Measurements from ENCODE around the gene UMPS.
A peak's percentile ranks its signal among the peaks of the same experiment; 100 is the strongest.

The UMPS gene

GRCh38 chr3:124730129-124730940 lies at the start of gene UMPS:
UMPS (plus strand) TSS chr3:124730452; CDS start chr3:124730472, 20 bp downstream.
- FAIRE-seq (peak; percentile 97), DNase-seq (ENCODE audit: extremely low spot score, insufficient read length, low read depth) (peak; percentile 83)

DNA sequence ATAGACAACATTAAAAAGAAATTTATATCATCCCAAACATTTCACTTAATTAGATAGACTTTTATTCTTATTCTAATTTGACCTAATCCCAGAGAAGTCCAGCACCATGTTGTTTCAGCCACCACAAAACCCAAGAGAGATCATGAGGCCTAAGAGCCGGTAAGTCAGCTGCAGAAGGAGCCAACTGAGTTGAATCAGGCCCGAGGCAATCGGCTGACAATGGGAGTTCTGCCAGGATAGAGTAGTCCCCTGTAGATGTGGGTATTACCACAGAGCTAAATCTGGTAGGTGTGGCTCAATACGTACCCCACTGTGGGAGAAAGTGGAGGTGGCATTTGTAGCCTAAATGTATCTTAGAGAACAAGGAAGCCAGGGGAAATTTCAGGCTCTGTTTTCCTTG lies 49.7 kb upstream of the UMPS start:
- DNase-seq (ENCODE audit: extremely low spot score, insufficient read length, low read depth) (no peak), FAIRE-seq (no peak)

- no peak for FAIRE-seq
- DNase-seq (ENCODE audit: extremely low spot score, insufficient read length, low read depth): no peak
Observed at GRCh38 chr3:124682263-124682662, 48.0 kb upstream of the UMPS start.

DNA sequence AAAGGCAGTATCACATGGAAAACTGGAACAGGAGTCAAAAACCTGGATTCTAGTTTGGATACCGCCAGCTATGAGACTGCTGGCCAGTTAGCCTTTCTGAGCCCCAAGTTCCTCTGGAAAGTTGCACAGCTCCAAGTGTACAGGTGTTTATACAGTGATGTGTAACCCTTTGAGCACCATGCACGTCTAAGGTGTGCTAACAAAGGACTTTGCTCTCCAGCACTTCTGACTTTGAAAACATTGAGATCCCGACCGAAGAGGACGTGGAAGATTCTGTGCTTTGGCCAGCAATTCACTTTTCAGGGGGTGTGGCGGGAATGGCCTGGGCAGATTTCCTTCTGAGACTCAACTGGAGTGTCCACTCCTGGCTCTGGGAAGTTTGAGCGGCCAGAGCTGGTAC lies 45.8 kb upstream of the UMPS start:
- DNase-seq (ENCODE audit: extremely low spot score, insufficient read length, low read depth): no peak
- no peak for FAIRE-seq

- DNase-seq (ENCODE audit: extremely low spot score, insufficient read length, low read depth) (no peak), FAIRE-seq (no peak)
Observed at GRCh38 chr3:124685067-124685466, 45.2 kb upstream of the UMPS start.

GRCh38 chr3:124685481-124685880 lies 44.8 kb upstream of the UMPS start:
- DNase-seq (ENCODE audit: extremely low spot score, insufficient read length, low read depth): no peak
- FAIRE-seq: no peak

- DNase-seq (ENCODE audit: extremely low spot score, insufficient read length, low read depth) (no peak), FAIRE-seq (no peak)
Observed at GRCh38 chr3:124686028-124686670, 44.1 kb upstream of the UMPS start.

DNA sequence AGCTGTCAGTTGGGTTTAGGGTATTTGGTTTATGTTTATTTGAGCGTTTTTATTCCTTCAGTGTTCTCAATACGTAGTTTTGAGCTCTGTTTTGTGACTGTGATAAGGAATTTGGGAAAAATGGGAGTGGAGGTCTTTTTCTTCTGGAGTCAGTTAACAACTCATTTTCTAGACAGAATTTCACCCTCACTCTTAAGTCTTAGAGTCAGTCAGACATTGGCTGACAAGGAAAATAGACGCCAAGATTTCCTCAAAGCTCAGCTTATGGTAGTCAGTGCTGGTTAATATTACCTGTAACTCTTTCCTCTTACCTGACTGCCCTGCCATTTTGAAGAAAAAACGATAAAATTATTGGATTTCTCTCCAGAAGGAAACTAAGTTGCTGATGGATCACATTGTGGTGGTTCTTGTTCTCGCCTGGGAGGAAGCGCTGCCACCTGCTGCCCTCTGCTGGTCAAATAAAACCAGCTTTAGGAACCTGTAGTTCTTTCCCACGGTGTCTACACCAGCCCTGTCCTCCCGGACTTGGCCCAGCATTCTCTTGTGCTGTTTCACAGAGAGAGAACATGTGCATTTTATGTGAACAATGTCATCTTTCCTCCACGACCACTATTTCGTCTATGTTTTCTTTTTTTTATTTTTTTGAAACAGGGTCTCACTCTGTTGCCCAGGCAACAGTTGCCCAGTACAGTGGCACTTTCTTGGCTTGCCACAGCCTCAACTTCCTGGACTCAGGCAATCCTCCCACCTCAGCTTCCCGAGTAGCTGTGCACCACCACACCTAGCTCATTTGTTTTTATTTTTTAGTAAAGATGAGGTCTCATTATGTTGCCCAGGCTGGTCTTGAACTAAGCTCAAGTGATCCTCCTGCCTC lies 41.4 kb upstream of the UMPS start:
- FAIRE-seq: peak; percentile 85
- peak; percentile 73 for DNase-seq (ENCODE audit: extremely low spot score, insufficient read length, low read depth)

- no peak for DNase-seq (ENCODE audit: extremely low spot score, insufficient read length, low read depth)
- no peak for FAIRE-seq
Observed at GRCh38 chr3:124691599-124691998, 38.7 kb upstream of the UMPS start.

DNA sequence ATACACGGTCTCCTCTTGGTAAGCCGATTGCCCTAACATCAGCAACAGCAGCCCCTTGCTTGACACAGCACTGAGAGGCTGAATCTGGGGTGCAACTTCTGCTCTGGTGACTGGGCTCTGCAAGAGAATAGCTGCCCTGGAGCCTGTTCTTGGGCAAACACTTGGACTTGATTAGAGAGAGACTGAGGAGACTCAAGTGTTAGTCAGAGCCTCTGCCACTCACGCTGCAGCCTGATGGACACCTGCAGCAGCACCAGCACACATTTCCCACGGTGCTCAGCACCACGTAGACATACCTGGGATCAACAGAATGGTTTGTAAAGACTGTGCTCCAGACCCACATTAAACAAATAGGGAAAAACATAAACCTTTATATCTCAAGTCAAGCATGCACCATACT lies 35.8 kb upstream of the UMPS start:
- no peak for FAIRE-seq
- DNase-seq (ENCODE audit: extremely low spot score, insufficient read length, low read depth): no peak

GRCh38 chr3:124695369-124695768 lies 34.9 kb upstream of the UMPS start:
- FAIRE-seq: no peak
- no peak for DNase-seq (ENCODE audit: extremely low spot score, insufficient read length, low read depth)

GRCh38 chr3:124696006-124696405 lies 34.2 kb upstream of the UMPS start:
- FAIRE-seq: no peak
- no peak for DNase-seq (ENCODE audit: extremely low spot score, insufficient read length, low read depth)

DNA sequence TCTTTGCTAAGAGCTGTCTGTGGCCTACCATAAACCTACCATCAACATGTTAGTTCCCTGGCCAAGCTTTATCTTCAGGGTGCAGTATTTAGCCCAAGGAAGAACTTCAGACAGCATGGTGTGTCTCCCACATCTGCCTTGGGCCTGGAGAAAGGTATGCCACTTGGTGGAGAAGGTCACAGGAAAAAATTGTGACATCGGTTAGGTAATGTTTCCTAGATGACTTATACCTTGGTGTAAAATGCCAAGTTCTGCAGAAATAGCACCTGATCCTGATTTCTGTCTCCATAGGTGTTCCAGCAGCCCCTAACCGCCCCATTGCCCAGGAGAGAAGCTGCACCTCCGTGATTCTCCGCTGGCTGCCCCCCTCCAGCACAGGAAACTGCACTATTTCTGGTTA lies 33.0 kb upstream of the UMPS start:
- DNase-seq (ENCODE audit: extremely low spot score, insufficient read length, low read depth) (no peak), FAIRE-seq (no peak)

GRCh38 chr3:124698030-124698770 lies 32.1 kb upstream of the UMPS start:
- no peak for FAIRE-seq
- DNase-seq (ENCODE audit: extremely low spot score, insufficient read length, low read depth): no peak

DNA sequence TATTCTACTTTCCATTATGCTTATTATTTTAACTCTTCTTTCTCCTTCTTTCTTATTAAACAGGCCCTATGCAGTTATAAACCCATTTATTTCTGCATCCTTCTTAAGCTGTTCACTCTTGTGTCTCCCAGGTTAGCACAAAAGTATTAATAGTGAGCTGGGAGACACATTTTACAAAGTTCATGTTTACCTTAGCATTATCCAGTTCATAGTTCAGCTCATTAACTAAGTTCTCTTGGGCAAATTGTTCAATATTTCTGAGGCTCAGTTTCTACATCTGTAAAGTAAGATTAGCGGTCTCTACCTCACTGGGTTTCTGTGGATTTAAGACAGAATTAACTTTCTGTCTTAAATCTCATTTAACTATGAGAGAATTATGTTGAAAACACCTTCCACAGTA lies 31.2 kb upstream of the UMPS start:
- FAIRE-seq: no peak
- DNase-seq (ENCODE audit: extremely low spot score, insufficient read length, low read depth): no peak

- FAIRE-seq: no peak
- DNase-seq (ENCODE audit: extremely low spot score, insufficient read length, low read depth): no peak
Observed at GRCh38 chr3:124699686-124700396, 30.4 kb upstream of the UMPS start.

DNA sequence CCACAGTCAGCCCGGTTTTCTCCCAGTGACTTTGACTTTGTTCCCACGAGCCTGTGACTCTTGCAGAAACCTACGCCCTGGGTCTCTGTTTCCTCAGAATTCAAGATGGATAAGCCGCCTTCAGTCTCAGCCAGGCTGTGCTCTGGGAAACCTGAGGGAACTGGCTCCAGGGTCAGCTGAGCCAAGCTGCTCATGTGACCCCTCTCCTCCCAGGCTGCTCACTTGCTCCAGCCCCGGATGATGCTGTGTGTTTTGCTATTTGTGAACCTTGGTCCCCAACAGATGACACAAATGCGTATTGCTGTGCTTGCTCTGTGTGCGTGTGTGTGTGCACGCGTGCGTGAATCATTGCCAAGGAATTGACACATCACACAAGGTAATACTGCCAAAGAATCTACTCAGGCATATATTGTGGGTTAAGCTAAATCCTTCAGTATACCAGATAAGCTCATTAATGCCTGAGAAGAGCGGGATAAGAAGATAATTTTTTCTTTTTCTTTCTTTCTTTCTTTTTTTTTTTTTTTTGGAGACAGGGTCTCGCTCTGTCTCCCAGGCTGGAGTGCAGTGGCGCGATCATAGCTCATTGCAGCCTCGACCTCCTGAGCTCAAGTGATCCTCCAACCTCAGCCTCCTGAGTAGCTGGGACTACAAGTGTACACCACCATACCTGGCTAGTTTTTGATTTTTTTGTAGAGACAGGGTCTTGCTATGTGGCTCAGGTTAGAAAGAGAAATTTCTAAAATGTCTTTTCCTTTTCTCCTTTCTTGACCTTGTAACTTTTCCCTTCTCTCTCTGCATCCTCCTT lies 29.2 kb upstream of the UMPS start:
- no peak for FAIRE-seq

DNA sequence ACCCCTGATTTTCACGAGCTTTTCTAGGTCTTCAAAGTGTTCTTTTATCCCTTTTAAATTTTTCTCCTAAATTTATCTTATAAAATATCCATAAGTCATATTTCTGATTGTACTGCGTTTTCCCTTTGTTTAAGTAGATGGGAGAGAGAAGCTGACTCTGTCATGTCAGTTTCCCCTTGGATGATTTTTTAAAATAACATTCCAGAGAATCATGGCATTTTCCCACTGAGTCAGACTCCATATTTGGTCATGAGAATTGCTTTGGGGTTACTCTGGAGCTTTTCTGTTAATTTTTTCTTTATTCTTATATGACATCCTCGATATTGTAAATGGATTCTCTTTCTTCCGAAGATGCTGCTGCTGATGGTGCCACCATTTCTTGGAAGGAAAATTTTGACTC lies 28.6 kb upstream of the UMPS start:
- DNase-seq (ENCODE audit: extremely low spot score, insufficient read length, low read depth) (no peak), FAIRE-seq (no peak)

More for the DNA sequence above, 29.2 kb upstream of the UMPS start:
- DNase-seq (ENCODE audit: extremely low spot score, insufficient read length, low read depth): no peak

GRCh38 chr3:124702950-124703349 lies 27.3 kb upstream of the UMPS start:
- no peak for DNase-seq (ENCODE audit: extremely low spot score, insufficient read length, low read depth)
- FAIRE-seq: no peak

All from GM18507 (cell line).